Stimulated activated CD4-positive, alpha-beta T cell treated with anti-CD3 and anti-CD28 coated beads, Interleukin-4, amount 100 ng/mL, for 4 hours (primary cell): ENCODE results near the gene ASB1.

Experiments
- DNase-seq, 2 experiments: peaks; one replicate each; pipeline ENCODE4 v3.0.0-alpha.2; 2020

ASB1 gene

GRCh38 chr2:238426568-238427434 is at the start of gene ASB1:
TSS of gene ASB1 (plus strand) at chr2:238426927. CDS start at chr2:238427071, 144 bp downstream.
- peak; percentile 64 to 76 for DNase-seq

- DNase-seq, result no peak
Measured at GRCh38 chr2:238378230-238379095, 48.3 kb upstream of the ASB1 start.

GRCh38 chr2:238379096-238379810 is 47.5 kb upstream of the ASB1 start:
- peak in 1 of 2 experiments; percentile 5 for DNase-seq

GRCh38 chr2:238380336-238380735 is 46.4 kb upstream of the ASB1 start:
- no peak for DNase-seq

GRCh38 chr2:238380785-238381184 is 45.9 kb upstream of the ASB1 start:
- DNase-seq, result no peak

GRCh38 chr2:238381341-238382115 is 45.2 kb upstream of the ASB1 start:
- DNase-seq, result no peak

GRCh38 chr2:238382381-238382781 is 44.3 kb upstream of the ASB1 start:
- DNase-seq, result no peak

GRCh38 chr2:238383135-238383534 is 43.6 kb upstream of the ASB1 start:
- DNase-seq, result no peak

- no peak for DNase-seq
Measured at GRCh38 chr2:238383743-238384380, 42.9 kb upstream of the ASB1 start.

- no peak for DNase-seq
Measured at GRCh38 chr2:238387332-238387731, 39.4 kb upstream of the ASB1 start.

GRCh38 chr2:238388794-238389193 is 37.9 kb upstream of the ASB1 start:
- no peak for DNase-seq

GRCh38 chr2:238389988-238390589 is 36.6 kb upstream of the ASB1 start:
- no peak for DNase-seq

- DNase-seq, result no peak
Measured at GRCh38 chr2:238391042-238391689, 35.6 kb upstream of the ASB1 start.

- DNase-seq, result no peak
Measured at GRCh38 chr2:238396663-238397062, 30.1 kb upstream of the ASB1 start.

GRCh38 chr2:238397356-238397755 is 29.4 kb upstream of the ASB1 start:
- no peak for DNase-seq

GRCh38 chr2:238398577-238398976 is 28.1 kb upstream of the ASB1 start:
- no peak for DNase-seq

- no peak for DNase-seq
Measured at GRCh38 chr2:238399094-238399493, 27.6 kb upstream of the ASB1 start.

- no peak for DNase-seq
Measured at GRCh38 chr2:238401551-238401950, 25.2 kb upstream of the ASB1 start.

GRCh38 chr2:238403632-238404405 is 22.9 kb upstream of the ASB1 start:
- no peak for DNase-seq
